Tibial nerve (tissue), 3 donors: ENCODE measurements around the gene COQ8A.

Experiments used
- POLR2A ChIP-seq, 2 donors: fragments of 450-650 bp; IDR thresholded peaks; one replicate each; pipeline ENCODE4 v1.6.1; 2017; ENCODE audit warnings: antibody characterized with exemption in 2 of 2, mild to moderate bottlenecking in 2 of 2, moderate library complexity in 2 of 2
- TF ChIP-seq, protein P1 (sequence below), 5 experiments: fragments of 200-600 bp in 3 of 5; fragments of 450-650 bp in 2 of 5; sonication (generic) in 3 of 5; IDR thresholded peaks; one replicate each; pipeline ENCODE4 v1.5.1; 2016 to 2019; ENCODE audit warnings: antibody characterized with exemption in 5 of 5, mild to moderate bottlenecking in 3 of 5, moderate library complexity in 2 of 5

DNA sequence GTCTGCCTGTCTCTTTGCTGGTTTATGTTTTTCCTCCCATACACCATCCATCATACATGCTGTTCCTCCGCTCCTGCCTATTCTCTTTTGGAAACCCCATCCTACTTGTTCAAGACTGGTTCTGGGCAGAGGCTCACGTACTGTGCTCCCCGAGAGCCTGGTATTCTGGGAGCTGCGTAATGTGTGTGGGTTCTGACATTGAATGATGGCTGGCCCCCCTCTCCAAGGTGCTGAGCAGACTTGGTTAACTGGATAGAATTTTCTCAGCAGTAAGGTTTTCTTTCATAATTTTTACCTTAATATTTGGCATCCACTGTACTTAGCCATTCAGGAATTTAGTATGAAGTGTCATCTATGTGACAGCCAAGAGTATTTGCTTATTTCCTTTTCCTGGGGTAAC, 26.6 kb downstream of the COQ8A start:
- TF ChIP-seq, protein P1, sequence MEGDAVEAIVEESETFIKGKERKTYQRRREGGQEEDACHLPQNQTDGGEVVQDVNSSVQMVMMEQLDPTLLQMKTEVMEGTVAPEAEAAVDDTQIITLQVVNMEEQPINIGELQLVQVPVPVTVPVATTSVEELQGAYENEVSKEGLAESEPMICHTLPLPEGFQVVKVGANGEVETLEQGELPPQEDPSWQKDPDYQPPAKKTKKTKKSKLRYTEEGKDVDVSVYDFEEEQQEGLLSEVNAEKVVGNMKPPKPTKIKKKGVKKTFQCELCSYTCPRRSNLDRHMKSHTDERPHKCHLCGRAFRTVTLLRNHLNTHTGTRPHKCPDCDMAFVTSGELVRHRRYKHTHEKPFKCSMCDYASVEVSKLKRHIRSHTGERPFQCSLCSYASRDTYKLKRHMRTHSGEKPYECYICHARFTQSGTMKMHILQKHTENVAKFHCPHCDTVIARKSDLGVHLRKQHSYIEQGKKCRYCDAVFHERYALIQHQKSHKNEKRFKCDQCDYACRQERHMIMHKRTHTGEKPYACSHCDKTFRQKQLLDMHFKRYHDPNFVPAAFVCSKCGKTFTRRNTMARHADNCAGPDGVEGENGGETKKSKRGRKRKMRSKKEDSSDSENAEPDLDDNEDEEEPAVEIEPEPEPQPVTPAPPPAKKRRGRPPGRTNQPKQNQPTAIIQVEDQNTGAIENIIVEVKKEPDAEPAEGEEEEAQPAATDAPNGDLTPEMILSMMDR (IDR thresholded peaks at IDR 0.05) = no peak
- TF ChIP-seq POLR2A (IDR thresholded peaks at IDR 0.05) = no peak
